Stimulated activated CD8-positive, alpha-beta memory T cell treated with anti-CD3 and anti-CD28 coated beads, Interleukin-7, amount 100 ng/mL, for 48 hours (primary cell): Measurements from ENCODE around the gene PPM1F.

Experiments
- DNase-seq, 2 donors: peaks; one replicate each; pipeline ENCODE4 v3.0.0-alpha.2; 2020; ENCODE audit warnings: low read depth in 1 of 2; ENCODE audit errors: extremely low read depth in 1 of 2

PPM1F gene

GRCh38 chr22:21961886-21962654 lies 9.4 kb upstream of the PPM1F start:
- DNase-seq, result no peak

DNA sequence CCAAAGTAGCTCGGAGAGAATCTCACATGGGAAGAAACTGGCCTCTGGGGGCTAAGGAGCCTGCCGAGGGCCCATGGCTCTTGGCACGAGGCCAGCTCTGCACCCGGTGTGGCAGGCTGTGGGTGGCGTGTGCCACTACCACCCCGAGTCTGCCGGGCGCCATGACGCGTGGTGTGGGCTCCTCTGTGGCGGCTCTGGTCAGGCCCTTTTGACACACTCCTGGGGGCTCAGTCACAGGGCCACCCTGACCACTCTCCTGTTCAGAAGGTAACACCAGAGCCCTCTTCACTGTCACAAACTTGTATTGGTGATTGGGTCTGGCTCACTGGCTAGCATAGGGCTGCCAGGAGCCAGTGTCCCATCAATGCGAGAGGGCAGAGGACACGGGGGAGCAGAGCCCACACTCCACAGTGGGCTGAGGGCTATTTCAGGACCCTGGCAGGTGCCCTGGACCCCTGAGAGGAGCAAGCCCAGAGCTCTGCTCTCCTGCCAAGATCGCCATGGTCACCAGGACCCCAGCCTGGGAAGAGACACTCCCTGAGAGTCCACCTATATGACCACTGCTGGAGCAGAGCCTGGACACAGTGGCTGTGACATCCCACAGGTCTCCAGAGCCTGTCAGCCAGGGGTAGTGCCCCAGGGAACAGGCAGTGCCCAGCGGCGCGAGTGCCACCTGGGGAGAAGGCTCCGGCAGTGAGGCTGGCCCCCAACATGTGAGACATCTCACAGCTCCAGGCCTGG lies 8.6 kb upstream of the PPM1F start:
- DNase-seq, result no peak

- no peak for DNase-seq
Measured at GRCh38 chr22:21960200-21961126, 7.8 kb upstream of the PPM1F start.

- DNase-seq, result no peak
Measured at GRCh38 chr22:21959274-21960074, 6.8 kb upstream of the PPM1F start.

DNA sequence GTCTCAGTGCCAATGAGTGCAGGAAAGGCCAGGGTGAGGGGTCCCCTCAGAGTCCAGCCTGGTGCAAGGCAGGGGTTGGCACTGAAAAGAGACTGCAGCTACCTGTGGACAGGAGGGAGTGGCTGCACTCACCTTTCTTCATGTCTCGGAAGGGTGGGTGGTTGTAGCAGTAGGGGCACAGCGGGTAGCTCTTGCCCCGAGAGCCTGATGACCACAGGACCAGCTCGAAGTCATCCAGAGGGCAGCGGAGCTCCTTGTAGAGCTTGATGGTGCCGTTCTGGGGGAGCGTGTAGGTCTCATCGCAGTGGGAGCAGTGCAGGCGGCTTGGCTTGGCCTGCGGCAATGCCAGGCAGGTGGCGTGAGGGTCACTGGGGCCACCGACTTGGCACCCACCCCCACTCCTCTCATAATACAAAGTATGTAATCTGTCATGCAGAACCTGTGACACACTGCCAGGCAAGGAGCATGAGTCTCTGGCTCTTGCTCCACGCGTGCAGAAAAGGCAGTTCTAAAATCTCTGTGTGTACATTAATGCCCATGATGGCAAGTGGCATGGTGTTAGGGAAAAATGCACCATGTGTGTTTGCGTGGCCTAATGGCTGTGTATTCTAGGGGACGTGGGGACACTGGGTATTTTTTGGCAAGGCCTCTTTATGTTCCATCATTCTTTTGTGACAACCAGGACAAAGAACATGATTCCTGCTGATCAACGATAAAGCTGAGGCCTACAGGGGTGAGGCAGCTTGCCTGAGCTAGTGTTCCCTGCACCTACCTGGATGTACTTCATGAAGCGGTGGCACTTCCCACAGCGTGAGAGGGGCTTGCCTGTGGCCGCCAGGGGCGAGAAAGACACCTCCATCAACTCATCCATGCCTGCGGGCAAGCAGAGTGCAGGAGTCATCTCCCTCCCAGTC lies 6.0 kb upstream of the PPM1F start:
- no peak for DNase-seq

DNA sequence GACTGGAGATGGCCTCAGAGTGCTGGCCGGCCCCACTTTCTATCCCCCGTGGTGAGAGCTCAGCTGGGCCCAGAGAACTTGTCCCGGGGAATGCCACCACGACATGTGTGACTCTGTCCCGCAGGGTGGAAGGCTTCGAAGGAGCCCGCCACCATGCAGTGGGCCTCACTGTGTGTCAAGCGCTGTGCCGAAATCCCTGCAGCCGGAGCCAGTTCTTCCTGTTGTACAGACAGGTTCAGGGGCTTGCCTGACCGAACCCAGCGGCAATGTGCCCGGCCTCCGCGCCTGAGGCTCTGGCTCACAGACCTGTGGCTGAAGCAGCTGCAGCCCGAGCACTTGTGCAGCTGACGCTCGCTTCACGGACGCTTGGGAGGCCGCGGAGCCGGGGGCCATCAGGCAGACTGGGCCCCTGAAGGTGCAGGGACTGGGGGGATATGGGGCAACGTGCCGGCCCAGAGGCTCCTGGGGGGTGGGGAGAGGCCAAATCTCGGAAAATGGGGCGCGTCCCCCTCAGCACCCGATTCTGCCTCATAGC lies 650 bp downstream of the PPM1F start:
- DNase-seq, result peak in 1 of 2 donors; percentile 2

- no peak for DNase-seq
Measured at GRCh38 chr22:21951062-21951461, 1.6 kb downstream of the PPM1F start.

- no peak for DNase-seq
Measured at GRCh38 chr22:21949948-21950347, 2.7 kb downstream of the PPM1F start.

- DNase-seq, result no peak
Measured at GRCh38 chr22:21949569-21949918, 3.1 kb downstream of the PPM1F start.

DNA sequence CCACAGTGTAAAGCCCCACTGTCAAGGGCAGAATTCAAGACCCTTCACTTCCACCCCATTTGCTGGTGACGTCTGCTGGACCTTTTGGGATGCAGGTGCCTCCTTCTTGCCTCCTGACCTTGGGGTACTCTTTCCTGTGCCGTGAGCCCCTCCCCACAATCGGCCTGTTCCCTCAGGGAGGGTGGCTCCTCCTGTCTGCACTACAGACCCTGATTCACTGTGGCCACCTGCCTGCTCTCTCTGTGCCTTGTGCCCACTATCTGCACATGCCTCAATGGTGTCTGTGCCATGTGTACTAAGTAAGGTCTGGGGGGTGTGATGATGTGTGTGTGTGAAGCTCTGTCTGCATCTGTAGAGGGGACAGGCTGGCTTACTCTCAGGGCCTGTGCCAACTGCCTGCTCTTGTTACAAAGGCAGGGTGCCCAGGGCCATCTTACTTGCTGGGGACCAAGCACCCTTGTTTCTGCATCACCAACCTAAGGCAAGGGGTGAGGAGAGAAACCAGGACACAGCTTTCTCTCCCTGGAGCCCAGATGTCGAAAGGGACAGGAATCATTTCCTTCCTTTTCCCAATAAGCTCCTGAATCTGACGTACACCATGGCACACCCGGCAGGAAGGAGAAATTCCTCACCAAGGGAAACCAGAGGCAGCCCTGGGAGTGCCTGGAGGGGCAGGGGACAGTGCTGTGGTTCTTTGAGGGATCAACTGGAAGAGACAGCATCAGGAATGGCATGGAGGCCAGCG lies 3.7 kb downstream of the PPM1F start:
- no peak for DNase-seq

GRCh38 chr22:21948390-21948789 lies 4.3 kb downstream of the PPM1F start:
- no peak for DNase-seq

DNA sequence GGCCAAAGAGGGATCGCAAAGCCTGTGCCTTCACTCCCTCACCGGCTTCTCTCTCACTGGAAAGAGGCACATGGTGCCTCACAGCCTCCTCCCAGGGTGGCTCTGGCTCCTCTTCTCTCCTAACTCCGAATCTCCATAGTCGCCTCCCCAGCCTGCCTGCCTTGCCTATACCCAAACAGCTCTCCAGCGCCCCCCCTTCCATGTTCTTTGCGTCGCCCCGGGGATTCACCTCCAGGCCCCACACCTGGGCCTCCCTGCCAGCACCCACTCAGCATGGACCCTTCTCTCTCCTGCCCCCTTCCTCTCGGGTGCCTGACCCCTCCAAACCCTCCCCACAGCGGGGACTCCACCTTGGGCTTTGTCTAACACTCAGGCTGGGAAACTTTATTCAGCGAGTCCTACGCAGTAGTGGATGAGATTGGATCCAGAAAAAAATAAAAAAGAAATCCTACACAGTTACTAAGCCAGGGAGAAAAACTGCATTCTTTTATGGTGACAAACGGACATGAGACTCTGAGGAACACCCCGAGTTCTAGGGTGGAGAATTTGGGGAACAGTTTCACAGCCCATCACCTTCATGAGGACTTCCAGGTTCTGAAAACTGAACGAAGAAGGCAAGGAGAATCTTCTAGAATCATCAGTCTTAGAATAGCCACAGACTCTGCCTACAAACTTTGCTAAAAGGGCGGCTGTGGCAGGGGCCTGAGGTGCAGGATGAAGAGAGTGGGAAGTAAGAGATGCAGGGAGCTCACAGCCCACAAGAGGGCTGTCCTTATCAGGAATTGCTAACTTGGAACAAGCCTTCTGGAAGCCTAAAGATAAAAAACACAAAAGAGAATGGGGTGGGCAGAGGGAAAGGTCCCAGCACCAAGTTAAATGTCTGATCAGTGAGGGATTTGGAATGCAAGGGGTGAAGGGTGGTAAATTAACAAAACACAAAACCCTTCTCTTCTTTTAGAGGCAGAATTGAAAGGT lies 5.3 kb downstream of the PPM1F start:
- no peak for DNase-seq

DNA sequence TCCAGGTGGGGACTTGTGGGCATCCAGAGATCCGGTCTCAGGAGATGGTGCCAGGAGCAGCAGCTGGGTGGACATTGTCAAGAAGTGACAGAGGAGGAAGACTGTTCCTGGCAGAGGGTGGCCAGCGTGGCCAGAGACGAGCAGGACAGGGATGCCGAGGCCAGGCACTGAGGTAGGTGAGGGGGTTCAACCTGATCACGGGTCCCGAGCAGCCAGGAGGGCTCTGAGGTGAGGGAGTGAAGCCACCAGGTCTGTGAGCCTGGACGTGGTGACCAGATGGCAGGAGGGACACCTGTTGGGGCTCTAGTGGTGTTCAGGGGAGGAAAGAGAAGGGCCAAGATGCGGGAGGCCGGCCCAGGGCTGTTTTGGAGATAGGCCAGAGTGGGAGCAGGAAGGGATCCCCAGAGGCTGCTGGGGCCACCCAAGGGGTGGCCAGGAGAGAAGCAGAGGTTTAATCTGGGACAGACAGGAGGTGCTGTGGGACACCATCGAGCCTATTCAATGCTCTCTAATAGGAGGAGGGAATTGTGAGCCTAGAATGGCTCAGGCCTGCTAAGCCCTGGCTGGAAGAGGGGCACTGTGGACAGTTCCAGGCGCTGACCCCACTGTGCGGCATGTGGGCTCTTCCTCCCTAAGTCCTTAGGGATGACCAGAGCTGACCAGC lies 6.3 kb downstream of the PPM1F start:
- DNase-seq, result no peak

DNA sequence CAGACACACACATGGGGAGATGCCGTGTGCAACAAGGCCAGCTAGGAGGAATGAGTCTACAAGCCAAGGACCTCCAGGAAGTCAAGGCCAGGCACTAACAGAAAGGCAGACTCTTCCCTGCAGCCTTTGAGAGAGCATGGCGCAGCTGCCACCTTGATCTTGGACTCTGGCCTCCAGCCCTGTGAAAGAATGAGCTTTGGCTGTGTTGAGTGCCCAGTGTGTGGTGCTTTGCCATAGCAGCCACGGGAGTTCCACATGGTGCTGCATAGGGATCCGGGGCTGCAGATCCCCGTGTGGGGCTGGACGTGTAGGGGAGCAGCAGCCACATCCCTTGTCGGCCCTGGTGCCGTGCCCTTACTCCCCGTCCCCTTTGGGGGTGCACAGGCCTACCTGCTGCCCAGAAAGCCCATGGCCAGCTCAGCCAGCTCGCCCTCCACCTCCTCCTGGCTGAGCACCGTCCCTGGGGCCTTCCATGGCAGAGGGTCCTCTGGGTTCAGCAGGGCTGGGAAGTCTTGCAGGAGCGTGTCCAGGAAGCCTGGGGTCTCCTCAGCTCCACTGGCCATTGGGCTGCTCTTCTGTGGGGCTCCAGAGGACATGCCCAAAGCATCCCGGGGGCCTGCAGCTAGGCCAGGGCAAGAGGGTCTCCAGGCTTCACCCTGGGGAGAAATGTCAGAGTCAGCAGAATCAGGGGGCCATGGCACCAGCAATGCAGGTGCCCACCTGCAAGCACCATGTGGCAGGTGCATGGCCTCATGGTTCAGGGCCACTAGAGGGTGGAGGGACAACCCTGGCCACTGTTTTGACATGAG lies 7.0 kb downstream of the PPM1F start:
- no peak for DNase-seq

DNA sequence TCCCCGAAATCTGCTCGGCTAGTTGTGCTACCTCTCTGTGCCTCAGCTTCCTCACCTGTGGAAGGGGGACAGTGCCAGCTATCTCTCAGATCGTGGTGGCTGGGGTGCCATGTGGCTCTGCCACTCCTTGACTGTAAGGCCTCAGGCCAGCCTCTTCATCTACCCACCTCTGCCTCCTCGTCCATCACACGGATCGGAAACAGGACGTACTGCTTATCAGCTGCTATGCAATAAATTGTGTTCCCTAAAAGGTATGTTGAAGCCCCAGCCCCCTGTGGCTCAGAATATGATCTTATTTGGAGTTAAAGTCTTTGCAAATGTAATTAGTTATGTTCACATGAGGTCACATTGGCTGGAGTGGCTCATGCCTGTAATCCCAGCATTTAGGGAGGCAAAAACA lies 7.8 kb downstream of the PPM1F start:
- no peak for DNase-seq
